HFFc6 (cell line): ENCODE measurements around the gene FBXW5. TPM values are rescaled to one million over a fixed set of nuclear protein-coding genes. Genes with fewer than 3 reads are reported as not detected.
A peak's percentile ranks its signal among the peaks of the same experiment; 100 is the strongest.

Source experiments
- DNase-seq: peaks from one replicate; pipeline ENCODE4 v3.0.0-alpha.2; 2018
- H3K27ac Mint-ChIP-seq: 2 replicates; pipeline ENCODE4 v1.8.0; 2020; ENCODE audit warnings: mild to moderate bottlenecking, mixed read lengths
- H3K27me3 Mint-ChIP-seq: 2 replicates; pipeline ENCODE4 v1.8.0; 2021; ENCODE audit warnings: mild to moderate bottlenecking, moderate library complexity, mixed read lengths; ENCODE audit not compliant: insufficient read depth
- H3K36me3 Mint-ChIP-seq: 2 replicates; pipeline ENCODE4 v1.8.0; 2021; ENCODE audit warnings: low read depth, mixed read lengths
- H3K4me1 Mint-ChIP-seq: 2 replicates; pipeline ENCODE4 v1.8.0; 2020; ENCODE audit warnings: low read depth, mixed read lengths
- H3K4me3 Mint-ChIP-seq: 2 replicates; pipeline ENCODE4 v1.8.0; 2020; ENCODE audit warnings: mild to moderate bottlenecking, moderate library complexity, mixed read lengths
- H3K9me3 Mint-ChIP-seq: 2 replicates; pipeline ENCODE4 v1.8.0; 2020; ENCODE audit warnings: mild to moderate bottlenecking, mixed read lengths
- total RNA-seq, 6 experiments: library from RNA; stranded (reverse); fragmentation: NEBNext Ultra II Directional; extraction: Animal tissue kit (Norgen Biotek cat#: 25700); gene quantifications; 2 replicates in 1 of 6; 3 replicates in 5 of 6; pipeline ENCODE4 v1.2.3, GENCODE V29; 2021
- TF ChIP-seq, protein P1 (sequence below): fragments of 200-600 bp; sonication (generic); IDR thresholded peaks from 2 replicates; pipeline ENCODE4 v1.5.0; 2021; ENCODE audit warnings: antibody characterized with exemption, mild to moderate bottlenecking

Gene FBXW5
- total RNA-seq, 6 experiments from 2014 or later, result 89.1 to 102 (median 94.4) TPM

GRCh38 chr9:136947028-136947891 is 2.7 kb upstream of the FBXW5 start:
- H3K27me3 Mint-ChIP-seq, result peaks cover 2% of the 10 kb centered on the region; the same call in 1 of the 2 replicates
- no peaks in the 10 kb centered on the region for H3K36me3 Mint-ChIP-seq
- TF ChIP-seq, protein P1, sequence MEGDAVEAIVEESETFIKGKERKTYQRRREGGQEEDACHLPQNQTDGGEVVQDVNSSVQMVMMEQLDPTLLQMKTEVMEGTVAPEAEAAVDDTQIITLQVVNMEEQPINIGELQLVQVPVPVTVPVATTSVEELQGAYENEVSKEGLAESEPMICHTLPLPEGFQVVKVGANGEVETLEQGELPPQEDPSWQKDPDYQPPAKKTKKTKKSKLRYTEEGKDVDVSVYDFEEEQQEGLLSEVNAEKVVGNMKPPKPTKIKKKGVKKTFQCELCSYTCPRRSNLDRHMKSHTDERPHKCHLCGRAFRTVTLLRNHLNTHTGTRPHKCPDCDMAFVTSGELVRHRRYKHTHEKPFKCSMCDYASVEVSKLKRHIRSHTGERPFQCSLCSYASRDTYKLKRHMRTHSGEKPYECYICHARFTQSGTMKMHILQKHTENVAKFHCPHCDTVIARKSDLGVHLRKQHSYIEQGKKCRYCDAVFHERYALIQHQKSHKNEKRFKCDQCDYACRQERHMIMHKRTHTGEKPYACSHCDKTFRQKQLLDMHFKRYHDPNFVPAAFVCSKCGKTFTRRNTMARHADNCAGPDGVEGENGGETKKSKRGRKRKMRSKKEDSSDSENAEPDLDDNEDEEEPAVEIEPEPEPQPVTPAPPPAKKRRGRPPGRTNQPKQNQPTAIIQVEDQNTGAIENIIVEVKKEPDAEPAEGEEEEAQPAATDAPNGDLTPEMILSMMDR, result no peak
- no peak overlapping the region for H3K4me3 Mint-ChIP-seq
- no peak for DNase-seq
- no peaks in the 10 kb centered on the region for H3K9me3 Mint-ChIP-seq
- no peak overlapping the region; the same call in 1 of the 2 replicates for H3K27ac Mint-ChIP-seq
- H3K4me1 Mint-ChIP-seq, result peaks cover 10% of the 10 kb centered on the region

DNA sequence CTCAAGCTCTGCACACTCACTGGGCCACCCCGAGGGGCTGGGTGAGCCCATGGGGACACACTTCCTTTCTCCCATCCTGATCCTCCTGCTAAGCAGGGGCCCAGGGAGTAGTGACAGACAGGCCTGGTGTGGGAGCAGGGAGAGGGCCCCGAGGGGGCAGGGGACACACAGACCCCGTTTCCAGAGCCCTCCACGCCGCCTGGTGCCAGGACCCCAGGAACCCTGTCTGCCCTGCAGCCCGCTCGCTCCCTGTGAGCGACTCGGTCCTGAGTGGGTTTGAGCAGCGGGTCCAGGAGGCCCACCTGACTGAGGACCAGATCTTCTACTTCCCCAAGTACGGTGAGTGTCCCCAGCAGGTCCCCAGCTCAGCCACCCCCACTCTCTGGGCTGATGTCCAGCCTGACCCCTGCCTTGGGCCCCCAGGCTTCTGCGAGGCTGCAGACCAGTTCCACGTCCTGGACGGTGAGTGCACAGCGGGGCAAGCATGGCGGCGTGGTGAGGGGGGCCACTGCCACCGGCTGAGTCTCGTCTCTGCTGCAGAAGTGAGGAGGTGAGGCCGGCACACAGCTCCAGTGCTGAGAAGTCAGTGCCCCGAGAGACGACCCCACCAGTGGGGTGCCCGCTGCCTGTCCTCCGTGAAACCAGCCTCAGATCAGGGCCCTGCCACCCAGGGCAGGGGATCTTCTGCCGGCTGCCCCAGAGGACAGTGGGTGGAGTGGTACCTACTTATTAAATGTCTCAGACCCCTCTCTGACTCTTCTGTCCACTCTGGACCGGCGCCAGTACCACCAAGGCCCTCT is 1.9 kb upstream of the FBXW5 start:
- peaks cover 2% of the 10 kb centered on the region; the same call in 1 of the 2 replicates for H3K27me3 Mint-ChIP-seq
- TF ChIP-seq, protein P1, result no peak
- no peaks in the 10 kb centered on the region; the same call in 1 of the 2 replicates for H3K36me3 Mint-ChIP-seq
- DNase-seq, result no peak
- H3K4me3 Mint-ChIP-seq, result no peak overlapping the region
- H3K9me3 Mint-ChIP-seq, result no peaks in the 10 kb centered on the region
- H3K27ac Mint-ChIP-seq, result no peak overlapping the region
- peaks cover 10% of the 10 kb centered on the region for H3K4me1 Mint-ChIP-seq

GRCh38 chr9:136945333-136946227 is 1.0 kb upstream of the FBXW5 start:
- TF ChIP-seq, protein P1, result no peak
- no peak for DNase-seq
- no peak overlapping the region for H3K4me3 Mint-ChIP-seq
- H3K36me3 Mint-ChIP-seq, result no peaks in the 10 kb centered on the region; the same call in 1 of the 2 replicates
- H3K9me3 Mint-ChIP-seq, result no peaks in the 10 kb centered on the region
- H3K27me3 Mint-ChIP-seq, result peaks cover 2% of the 10 kb centered on the region; the same call in 1 of the 2 replicates
- no peak overlapping the region for H3K27ac Mint-ChIP-seq
- H3K4me1 Mint-ChIP-seq, result peaks cover 10% of the 10 kb centered on the region

GRCh38 chr9:136944212-136944518 is 373 bp downstream of the FBXW5 start:
- Mint-ChIP-seq H3K9me3 (no peaks in the 10 kb centered on the region), H3K36me3 (peaks cover 3% of the 10 kb centered on the region), H3K27ac (no peak overlapping the region), H3K4me3 (peak overlapping the region; percentile 82), H3K27me3 (peaks cover 2% of the 10 kb centered on the region), H3K4me1 (peaks cover 10% of the 10 kb centered on the region)
- TF ChIP-seq, protein P1, result no peak
- DNase-seq, result peak; percentile 39
